KMS-11 (cell line): Measurements from ENCODE around the gene ZDHHC16.

Experiments used
- H2AFZ ChIP-seq: fragments of 200-600 bp; sonication (generic); 2 replicates; pipeline ENCODE4 v1.6.1; 2016; ENCODE audit warnings: antibody characterized with exemption, mixed run types, low read depth
- H3K27ac ChIP-seq: fragments of 200-600 bp; sonication (generic); 2 replicates; pipeline ENCODE4 v1.6.1; 2016; ENCODE audit warnings: mild to moderate bottlenecking, mixed run types
- H3K27me3 ChIP-seq: fragments of 200-600 bp; sonication (generic); 2 replicates; pipeline ENCODE4 v1.6.1; 2017; ENCODE audit warnings: mild to moderate bottlenecking, low read depth, mixed run types, moderate library complexity; ENCODE audit not compliant: insufficient read depth
- H3K36me3 ChIP-seq: fragments of 200-600 bp; sonication (generic); 2 replicates; pipeline ENCODE4 v1.6.1; 2017; ENCODE audit warnings: mild to moderate bottlenecking, mixed run types; ENCODE audit not compliant: insufficient read depth
- H3K4me1 ChIP-seq: fragments of 200-600 bp; sonication (generic); 2 replicates; pipeline ENCODE4 v1.6.1; 2016; ENCODE audit warnings: mild to moderate bottlenecking, low read depth, mixed run types; ENCODE audit not compliant: poor library complexity, severe bottlenecking
- H3K4me2 ChIP-seq: fragments of 200-600 bp; sonication (generic); 2 replicates; pipeline ENCODE4 v1.7.0; 2016; ENCODE audit warnings: mild to moderate bottlenecking, mixed run types
- H3K4me3 ChIP-seq: fragments of 200-600 bp; sonication (generic); IDR thresholded peaks from 2 replicates; pipeline ENCODE4 v1.6.1; 2017; ENCODE audit warnings: low read depth, low read length, mixed read lengths; ENCODE audit not compliant: insufficient read depth
- H3K79me2 ChIP-seq: fragments of 200-600 bp; sonication (generic); 2 replicates; pipeline ENCODE4 v1.6.1; 2016; ENCODE audit warnings: low read depth, mixed run types; ENCODE audit not compliant: insufficient read depth
- H3K9ac ChIP-seq: fragments of 200-600 bp; sonication (generic); 2 replicates; pipeline ENCODE4 v1.6.1; 2016; ENCODE audit warnings: mild to moderate bottlenecking, mixed run types
- H4K20me1 ChIP-seq: fragments of 200-600 bp; sonication (generic); 2 replicates; pipeline ENCODE4 v1.6.1; 2016; ENCODE audit warnings: mild to moderate bottlenecking, mixed run types; ENCODE audit not compliant: insufficient read depth
- TF ChIP-seq, protein P1 (sequence below): fragments of 200-600 bp; sonication (generic); conservative IDR thresholded peaks from 2 replicates; pipeline ENCODE4 v1.6.1; 2017; ENCODE audit warnings: low read depth, mild to moderate bottlenecking, antibody characterized with exemption, low read length, moderate library complexity, mixed read lengths

The ZDHHC16 gene

DNA sequence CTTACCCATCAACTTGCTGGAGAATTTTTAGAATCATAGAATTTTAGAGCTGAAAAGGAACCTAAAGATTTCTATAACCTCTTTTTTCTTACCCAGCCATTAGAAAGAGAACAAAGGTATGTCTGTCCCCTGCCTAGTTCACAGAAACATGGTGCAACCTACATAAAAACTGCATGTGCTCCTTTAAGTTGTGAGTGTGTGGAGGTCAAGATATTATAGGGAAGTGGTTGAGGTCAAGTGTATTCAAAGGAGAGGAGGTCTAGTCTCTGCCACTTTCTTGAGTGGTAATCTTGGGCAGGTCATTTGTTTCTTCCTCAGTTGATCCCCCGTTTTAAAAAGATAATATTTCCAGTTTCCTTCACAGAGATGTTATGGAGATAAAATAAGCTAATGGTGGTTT is 59.2 kb downstream of the ZDHHC16 start:
- Histone ChIP-seq H3K27me3 (peaks cover 10% of the 10 kb centered on the region; the same call in 1 of the 2 replicates), H2AFZ (no peak overlapping the region), H3K4me2 (no peak overlapping the region), H4K20me1 (no peaks in the 10 kb centered on the region), H3K4me3 (no peak overlapping the region), H3K79me2 (no peaks in the 10 kb centered on the region), H3K36me3 (no peaks in the 10 kb centered on the region), H3K4me1 (no peaks in the 10 kb centered on the region), H3K27ac (no peak overlapping the region), H3K9ac (no peak overlapping the region)
- TF ChIP-seq, protein P1, sequence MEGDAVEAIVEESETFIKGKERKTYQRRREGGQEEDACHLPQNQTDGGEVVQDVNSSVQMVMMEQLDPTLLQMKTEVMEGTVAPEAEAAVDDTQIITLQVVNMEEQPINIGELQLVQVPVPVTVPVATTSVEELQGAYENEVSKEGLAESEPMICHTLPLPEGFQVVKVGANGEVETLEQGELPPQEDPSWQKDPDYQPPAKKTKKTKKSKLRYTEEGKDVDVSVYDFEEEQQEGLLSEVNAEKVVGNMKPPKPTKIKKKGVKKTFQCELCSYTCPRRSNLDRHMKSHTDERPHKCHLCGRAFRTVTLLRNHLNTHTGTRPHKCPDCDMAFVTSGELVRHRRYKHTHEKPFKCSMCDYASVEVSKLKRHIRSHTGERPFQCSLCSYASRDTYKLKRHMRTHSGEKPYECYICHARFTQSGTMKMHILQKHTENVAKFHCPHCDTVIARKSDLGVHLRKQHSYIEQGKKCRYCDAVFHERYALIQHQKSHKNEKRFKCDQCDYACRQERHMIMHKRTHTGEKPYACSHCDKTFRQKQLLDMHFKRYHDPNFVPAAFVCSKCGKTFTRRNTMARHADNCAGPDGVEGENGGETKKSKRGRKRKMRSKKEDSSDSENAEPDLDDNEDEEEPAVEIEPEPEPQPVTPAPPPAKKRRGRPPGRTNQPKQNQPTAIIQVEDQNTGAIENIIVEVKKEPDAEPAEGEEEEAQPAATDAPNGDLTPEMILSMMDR: no peak

DNA sequence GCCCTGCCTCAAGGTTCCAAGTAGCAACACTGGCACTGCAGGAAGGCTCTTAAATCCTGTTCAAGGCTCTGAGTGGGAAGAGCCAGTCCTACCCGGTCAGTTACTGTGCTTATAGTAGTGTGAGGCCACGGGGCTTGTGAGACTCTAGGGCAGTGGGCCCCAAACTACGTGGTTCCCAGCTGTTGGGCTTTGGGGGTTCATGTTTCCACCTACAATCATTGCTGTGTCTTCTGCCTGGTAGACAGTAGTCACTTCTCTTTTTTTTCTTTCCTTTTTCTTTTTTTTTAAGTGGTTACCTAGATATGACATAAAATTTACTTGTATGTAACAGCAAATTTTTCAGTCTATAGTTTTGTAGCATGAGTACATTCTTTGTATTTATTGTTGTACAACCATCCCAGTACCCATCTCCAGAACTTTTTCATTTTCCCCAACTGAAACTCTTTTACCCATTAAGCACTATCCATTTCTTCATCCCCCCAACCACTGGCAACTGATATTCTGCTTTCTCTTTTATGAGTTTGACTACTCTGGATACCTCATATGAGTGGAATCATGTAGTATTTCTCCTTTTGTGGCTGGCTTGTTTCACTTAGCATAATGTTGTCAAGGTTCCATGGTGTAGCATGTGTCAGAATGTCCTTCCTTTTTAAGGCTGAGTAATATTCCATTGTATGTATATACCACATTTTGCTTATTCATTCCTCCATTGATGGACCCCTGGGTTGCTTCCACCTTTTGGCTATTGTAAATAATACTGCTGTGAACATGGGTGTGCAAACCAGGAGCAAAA is 60.4 kb downstream of the ZDHHC16 start:
- no peaks in the 10 kb centered on the region for H3K79me2 ChIP-seq
- H3K36me3 ChIP-seq: no peaks in the 10 kb centered on the region
- no peak overlapping the region for H3K27ac ChIP-seq
- no peak overlapping the region for H2AFZ ChIP-seq
- H3K4me3 ChIP-seq: no peak overlapping the region
- no peak overlapping the region for H3K9ac ChIP-seq
- no peaks in the 10 kb centered on the region for H4K20me1 ChIP-seq
- TF ChIP-seq, protein P1: no peak
- H3K4me2 ChIP-seq: no peak overlapping the region
- H3K27me3 ChIP-seq: no peaks in the 10 kb centered on the region
- H3K4me1 ChIP-seq: no peaks in the 10 kb centered on the region
